ENCODE data around the gene NPAS3. TPM values are rescaled to one million over a fixed set of nuclear protein-coding genes. Genes with fewer than 3 reads are reported as not detected.

The NPAS3 gene
- total and polyA plus RNA-seq, 2 of the 13 experiments (the other 11 are each of a cell fraction or from before 2014, with no cell fraction given), result not detected

- no peak for FAIRE-seq
- in situ Hi-C loops (cut with HindIII; ENCODE audit: extremely low pct_ligation_motif_present, low pct_unique_long_range_greater_than_20kb), result no loop called here
- Histone ChIP-seq H3K4me3 (replicated peaks in 1 of 3; ENCODE audit: insufficient read depth in 1 of 3, low read depth in 2 of 3, low read length in 3 of 3) (no peak overlapping the region), H4K20me1 (ENCODE audit: insufficient read depth, low read length) (no peaks in the 10 kb centered on the region), H3K9me3 (ENCODE audit: low read length) (no peaks in the 10 kb centered on the region), H3K9ac (ENCODE audit: insufficient read depth, low read depth, low read length) (no peak overlapping the region), H3K4me2 (ENCODE audit: low read depth, low read length) (no peak overlapping the region), H2AFZ (ENCODE audit: low read length) (no peak overlapping the region), H3K36me3 (replicated peaks in 1 of 2; ENCODE audit: control insufficient read depth in 1 of 2, insufficient read depth in 2 of 2, low read length in 2 of 2) (no peaks in the 10 kb centered on the region), H3K27me3 (ENCODE audit: control insufficient read depth in 1 of 2, insufficient read depth in 2 of 2, low read length in 2 of 2) (no peaks in the 10 kb centered on the region), H3K79me2 (ENCODE audit: insufficient read depth, low read length) (no peaks in the 10 kb centered on the region), H3K27ac (ENCODE audit: extremely low read length, insufficient read depth, low read length) (no peak overlapping the region), H3K4me1 (ENCODE audit: insufficient read depth, low read length) (no peaks in the 10 kb centered on the region)
- intact Hi-C loops (cut with micrococcal nuclease; ENCODE audit: unreplicated experiment), result no loop called here
- ChIA-PET CTCF (ENCODE audit: low intra/inter-chr PET ratio, low total read pairs) (no interaction called here), POLR2A (no interaction called here)
- no peak for DNase-seq (ENCODE audit: low spot score)
- WGBS (ENCODE audit: low lambda C conversion rate), result 35% methylated on average over 2 of the region's 2 CpGs
- ATAC-seq, result no peak
- TF ChIP-seq ZBED4 (CRISPR knock-in tag; IDR thresholded peaks at IDR 0.05; ENCODE audit: borderline replicate concordance), result no peak
- no peak for TF ChIP-seq ZFP62 (CRISPR knock-in tag; IDR thresholded peaks at IDR 0.05)
- no peak for TF ChIP-seq KLF6 (CRISPR knock-in tag; IDR thresholded peaks at IDR 0.05)
- no peak for TF ChIP-seq ZNF12 (CRISPR knock-in tag; IDR thresholded peaks at IDR 0.05)
- TF ChIP-seq ZBTB42 (CRISPR knock-in tag; IDR thresholded peaks at IDR 0.05), result no peak
- no peak for TF ChIP-seq ZNF737 (CRISPR knock-in tag; IDR thresholded peaks at IDR 0.05; ENCODE audit: borderline replicate concordance)
- no peak for TF ChIP-seq SRSF4 (IDR thresholded peaks at IDR 0.05; ENCODE audit: low read depth, low read length, poor library complexity, severe bottlenecking)
- no peak for TF ChIP-seq TERF1 (CRISPR knock-in tag; IDR thresholded peaks at IDR 0.05)
- no peak for TF ChIP-seq ZNF512 (CRISPR knock-in tag; IDR thresholded peaks at IDR 0.05)
- TF ChIP-seq MATR3 (CRISPR knock-in tag; IDR thresholded peaks at IDR 0.05), result no peak
- no peak for TF ChIP-seq FIP1L1 (IDR thresholded peaks at IDR 0.05; ENCODE audit: borderline replicate concordance, insufficient read depth, low read depth, low read length)
- TF ChIP-seq ZNF329 (CRISPR knock-in tag; IDR thresholded peaks at IDR 0.05; ENCODE audit: low read depth), result no peak
- TF ChIP-seq ZNF256 (CRISPR knock-in tag; conservative IDR thresholded peaks at IDR 0.05), result no peak
- no peak for TF ChIP-seq RFX5 (IDR thresholded peaks at IDR 0.05; ENCODE audit: low read depth, low read length)
- no peak for TF ChIP-seq RARA (CRISPR knock-in tag; IDR thresholded peaks at IDR 0.05)
- no peak for TF ChIP-seq ZNF253 (CRISPR knock-in tag; IDR thresholded peaks at IDR 0.05; ENCODE audit: borderline replicate concordance)
- no TSS peak for BruUV-seq (replicated peaks)
These were observed 607.0 kb downstream of the NPAS3 start for GRCh38 chr14:33545696-33546095.

All from HepG2 (cell line).